IMR-90 (cell line): ENCODE results near the gene RPS2. TPM values are rescaled to one million over a fixed set of nuclear protein-coding genes. Genes with fewer than 3 reads are reported as not detected.

Experiments used
- ATAC-seq: fragments of 200-7000 bp; cut with Tn5 transposase; 2 replicates; pipeline ENCODE4 v1.9.1; 2020; ENCODE audit warnings: low read depth, mild to moderate bottlenecking, moderate library complexity
- BruUV-seq: library from RNA; stranded (reverse); fragments of 400-500 nt; replicated peaks from 2 replicates; lab custom pipeline; 2021; lab: Mats Ljungman, UMichigan
- CTCF ChIA-PET: fragments of 300-600 bp; formaldehyde crosslinking; extraction: SDS; loops from one replicate; lab custom pipeline; 2021; ENCODE audit warnings: antibody characterized with exemption; lab: Yijun Ruan, JAX
- POLR2A ChIA-PET: fragments of 300-600 bp; sonication (Branson Sonifier 250); formaldehyde crosslinking; loops from one replicate; lab custom pipeline; 2022; ENCODE audit warnings: antibody characterized with exemption; ENCODE audit not compliant: unreplicated experiment; lab: Charles Lee
- DNase-seq: peaks from one replicate; pipeline ENCODE4 v3.0.0; 2013
- H2AFZ ChIP-seq: replicated peaks from 2 replicates; pipeline ENCODE3; 2013; ENCODE audit warnings: low read length, mild to moderate bottlenecking; ENCODE audit not compliant: poor library complexity
- H2AK5ac ChIP-seq: 2 replicates; pipeline ENCODE4 v1.6.1; 2013; ENCODE audit warnings: low read depth, low read length, inconsistent platforms
- H2AK9ac ChIP-seq: replicated peaks from 2 replicates; pipeline ENCODE3; 2013; ENCODE audit warnings: mild to moderate bottlenecking, low read depth, low read length, moderate library complexity; ENCODE audit not compliant: poor library complexity
- H2BK120ac ChIP-seq: 2 replicates; pipeline ENCODE4 v1.6.1; 2013; ENCODE audit warnings: low read depth, low read length, inconsistent platforms
- H2BK15ac ChIP-seq: 3 replicates; pipeline ENCODE4 v1.6.1; 2013; ENCODE audit warnings: low read depth, low read length, inconsistent platforms
- H2BK20ac ChIP-seq: 2 replicates; pipeline ENCODE4 v1.6.1; 2013; ENCODE audit warnings: low read depth, mild to moderate bottlenecking, inconsistent platforms, low read length, moderate library complexity
- H2BK5ac ChIP-seq: 2 replicates; pipeline ENCODE4 v1.6.1; 2013; ENCODE audit warnings: mild to moderate bottlenecking, low read depth, low read length, inconsistent platforms; ENCODE audit not compliant: poor library complexity, severe bottlenecking
- H3K14ac ChIP-seq: replicated peaks from 2 replicates; pipeline ENCODE4 v1.6.1; 2013; ENCODE audit warnings: low read depth, low read length, inconsistent platforms
- H3K18ac ChIP-seq: 2 replicates; pipeline ENCODE4 v1.6.1; 2013; ENCODE audit warnings: low read depth, low read length, control low read depth
- H3K23ac ChIP-seq: 2 replicates; pipeline ENCODE4 v1.6.1; 2013; ENCODE audit warnings: low read depth, low read length, inconsistent platforms
- H3K27ac ChIP-seq: 2 replicates; pipeline ENCODE4 v1.5.1; 2013; ENCODE audit warnings: mild to moderate bottlenecking, control low read depth, low read length; ENCODE audit not compliant: insufficient read depth
- H3K27me3 ChIP-seq: 2 replicates; pipeline ENCODE4 v1.6.1; 2013; ENCODE audit warnings: low read length; ENCODE audit not compliant: control insufficient read depth, insufficient read depth
- H3K36me3 ChIP-seq: 2 replicates; pipeline ENCODE4 v1.6.1; 2013; ENCODE audit warnings: low read length, mixed read lengths; ENCODE audit not compliant: control insufficient read depth, insufficient read depth
- H3K4ac ChIP-seq: 2 replicates; pipeline ENCODE4 v1.6.1; 2013; ENCODE audit warnings: low read depth, low read length, inconsistent platforms
- H3K4me1 ChIP-seq: 2 replicates; pipeline ENCODE4 v1.6.1; 2013; ENCODE audit warnings: low read length, mixed read lengths; ENCODE audit not compliant: control insufficient read depth, insufficient read depth
- H3K4me2 ChIP-seq: 2 replicates; pipeline ENCODE4 v1.6.1; 2013; ENCODE audit warnings: low read depth, mild to moderate bottlenecking, control low read depth, low read length, moderate library complexity
- H3K4me3 ChIP-seq: 2 replicates; pipeline ENCODE4 v1.5.1; 2013; ENCODE audit warnings: low read depth, mild to moderate bottlenecking, control low read depth, low read length, moderate library complexity; ENCODE audit not compliant: insufficient read depth
- H3K56ac ChIP-seq: 2 replicates; pipeline ENCODE4 v1.6.1; 2013; ENCODE audit warnings: low read length, inconsistent platforms; ENCODE audit not compliant: insufficient read depth; ENCODE audit errors: extremely low read depth
- H3K79me1 ChIP-seq, 2 experiments: 2 replicates each; pipeline ENCODE4 v1.6.1; 2013; ENCODE audit warnings: low read length in 2 of 2, inconsistent platforms in 1 of 2, low read depth in 1 of 2
- H3K9ac ChIP-seq: 2 replicates; pipeline ENCODE4 v1.6.1; 2013; ENCODE audit warnings: low read depth, low read length, control low read depth
- H3K9me1 ChIP-seq: 2 replicates; pipeline ENCODE4 v1.6.1; 2013; ENCODE audit warnings: low read length, inconsistent platforms; ENCODE audit not compliant: insufficient read depth
- H3K9me3 ChIP-seq: 2 replicates; pipeline ENCODE4 v1.6.1; 2013; ENCODE audit warnings: low read length; ENCODE audit not compliant: control insufficient read depth, insufficient read depth
- H4K20me1 ChIP-seq: 2 replicates; pipeline ENCODE4 v1.6.1; 2013; ENCODE audit warnings: low read length, inconsistent platforms; ENCODE audit not compliant: insufficient read depth
- H4K5ac ChIP-seq: 2 replicates; pipeline ENCODE4 v1.6.1; 2013; ENCODE audit warnings: mild to moderate bottlenecking, low read depth, low read length, control low read depth
- H4K8ac ChIP-seq, 2 experiments: 2 replicates each; pipeline ENCODE4 v1.6.1; 2013; ENCODE audit warnings: low read depth in 2 of 2, low read length in 2 of 2, control low read depth in 1 of 2, inconsistent platforms in 1 of 2
- H4K91ac ChIP-seq: 2 replicates; pipeline ENCODE4 v1.6.1; 2013; ENCODE audit warnings: low read depth, low read length, inconsistent platforms; ENCODE audit not compliant: insufficient read depth
- BHLHE40 ChIP-seq: fragments of 150-350 bp; IDR thresholded peaks from 2 replicates; pipeline ENCODE4 v1.6.1; 2016; ENCODE audit warnings: mild to moderate bottlenecking, low read depth, low read length
- CHD1 ChIP-seq: IDR thresholded peaks from 2 replicates; pipeline ENCODE4 v1.6.1; 2012; ENCODE audit warnings: low read depth, low read length, improper control_type of control experiment
- ELK1 ChIP-seq: fragments of 150-350 bp; IDR thresholded peaks from 2 replicates; pipeline ENCODE4 v1.6.1; 2016; ENCODE audit warnings: low read depth, mild to moderate bottlenecking, low read length, moderate library complexity, borderline replicate concordance
- FOS ChIP-seq: fragments of 150-350 bp; IDR thresholded peaks from 2 replicates; pipeline ENCODE4 v1.6.1; 2016; ENCODE audit warnings: low read depth, low read length
- MAFK ChIP-seq: IDR thresholded peaks from 2 replicates; pipeline ENCODE4 v1.6.1; 2012; ENCODE audit warnings: low read depth, low read length, improper control_type of control experiment
- MAZ ChIP-seq: IDR thresholded peaks from 2 replicates; pipeline ENCODE4 v1.6.1; 2012; ENCODE audit warnings: low read depth, mild to moderate bottlenecking, low read length, improper control_type of control experiment, moderate library complexity, borderline replicate concordance
- MXI1 ChIP-seq: IDR thresholded peaks from 2 replicates; pipeline ENCODE4 v1.6.1; 2012; ENCODE audit warnings: low read depth, mild to moderate bottlenecking, low read length, moderate library complexity, borderline replicate concordance
- NFE2L2 ChIP-seq: fragments of 150-350 bp; IDR thresholded peaks from 2 replicates; pipeline ENCODE4 v1.6.1; 2016; ENCODE audit warnings: low read depth, mild to moderate bottlenecking, low read length
- POLR2A ChIP-seq: IDR thresholded peaks from 2 replicates; pipeline ENCODE4 v1.6.1; 2012; ENCODE audit warnings: mild to moderate bottlenecking, low read depth, low read length
- RAD21 ChIP-seq: IDR thresholded peaks from 2 replicates; pipeline ENCODE4 v1.6.1; 2012; ENCODE audit warnings: low read length, improper control_type of control experiment
- RCOR1 ChIP-seq: IDR thresholded peaks from 2 replicates; pipeline ENCODE4 v1.6.1; 2012; ENCODE audit warnings: mild to moderate bottlenecking, low read length, improper control_type of control experiment; ENCODE audit not compliant: insufficient replicate concordance
- RFX5 ChIP-seq: IDR thresholded peaks from 2 replicates; pipeline ENCODE4 v1.8.0; 2012; ENCODE audit warnings: low read depth, mild to moderate bottlenecking, low read length, moderate library complexity
- SMC3 ChIP-seq: fragments of 150-350 bp; IDR thresholded peaks from 2 replicates; pipeline ENCODE4 v1.6.1; 2016; ENCODE audit warnings: low read depth, mild to moderate bottlenecking, antibody characterized with exemption, low read length, moderate library complexity
- USF2 ChIP-seq: fragments of 150-350 bp; IDR thresholded peaks from 2 replicates; pipeline ENCODE4 v1.6.1; 2017; ENCODE audit warnings: mild to moderate bottlenecking, antibody characterized with exemption, low read length, low read depth
- WGBS, 2 experiments: methylation state at CpG; one replicate each; pipeline versions ENCODE4 v1.1.5 to v1.1.7; 2013; ENCODE audit warnings: missing lambda C conversion rate in 2 of 2; ENCODE audit not compliant: insufficient read length in 1 of 2; ENCODE audit errors: extremely low coverage in 2 of 2; 5-methylcytosine and 5-hydroxymethylcytosine counted together
- dilution Hi-C: fragments of 300-500 bp; cut with HindIII; formaldehyde crosslinking; loops from one replicate; pipeline ENCODE4 v1.14.3; 2018; ENCODE audit warnings: low sequenced_read_pairs; ENCODE audit not compliant: unreplicated experiment
- in situ Hi-C: fragments of 300-500 bp; cut with MboI; formaldehyde crosslinking; loops from 3 replicates; pipeline ENCODE4 v1.14.3; 2019; ENCODE audit warnings: low sequenced_read_pairs, inconsistent platforms, mixed read lengths
- intact Hi-C: fragments of 100-400 bp; cut with micrococcal nuclease; formaldehyde crosslinking; loops from 2 replicates; pipeline ENCODE4 v1.10.0; 2022
- polyA plus RNA-seq, 3 experiments: library from polyadenylated mRNA; depleted of rRNA; stranded (reverse); fragments of >200 nt; gene quantifications; 2 replicates each; pipeline ENCODE4 v1.2.3, GENCODE V29; 2012; ENCODE audit warnings: low replicate concordance in 1 of 3
- total RNA-seq: library from RNA; depleted of rRNA; stranded (reverse); fragments of >200 nt; gene quantifications from 2 replicates; pipeline ENCODE4 v1.2.3, GENCODE V29; 2012
- TF ChIP-seq, protein P1 (sequence below): conservative IDR thresholded peaks from 2 replicates; pipeline ENCODE4 v1.5.1; 2012; ENCODE audit warnings: mild to moderate bottlenecking, low read depth, low read length, improper control_type of control experiment

RPS2 gene
- total and polyA plus RNA-seq, 2 of the 4 experiments (the other 2 are of a cell fraction) = 2,703 to 6,941 TPM

DNA sequence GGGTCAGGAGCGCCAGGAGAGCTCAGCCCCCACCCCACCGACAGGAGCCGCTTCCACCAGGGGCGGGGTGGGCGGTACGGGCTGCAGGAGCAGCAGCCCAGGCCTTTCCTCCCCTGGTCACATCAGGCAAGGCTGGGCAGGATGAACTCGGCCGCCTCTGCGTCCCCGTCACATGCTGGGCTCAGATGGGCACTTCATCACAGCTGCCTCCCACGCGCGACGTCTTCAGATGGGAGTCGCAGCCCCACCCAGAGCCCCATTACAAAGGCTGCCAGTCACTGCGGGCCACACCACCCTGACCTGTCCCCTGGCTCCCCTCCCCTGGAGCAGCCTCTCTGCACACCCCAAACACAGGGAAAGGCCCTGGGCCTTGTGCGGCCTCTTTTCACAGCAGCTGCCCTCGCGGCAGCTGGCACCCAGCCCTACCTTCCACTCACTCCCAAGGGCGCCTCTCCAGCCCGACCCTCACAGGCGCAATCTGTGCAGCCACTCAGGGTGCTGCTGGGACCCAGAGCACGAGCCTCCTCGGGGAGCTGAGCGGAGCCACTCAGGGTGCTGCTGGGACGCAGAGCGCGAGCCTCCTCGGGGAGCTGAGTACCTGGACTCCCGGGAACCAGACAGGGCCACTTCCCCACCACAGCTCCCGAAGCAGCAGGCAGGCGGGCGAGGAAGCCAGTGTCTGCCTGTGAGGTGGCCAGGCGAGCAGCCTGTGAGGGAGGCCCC is 40.3 kb upstream of the RPS2 start:
- ChIA-PET CTCF (interaction anchor here (1.3 to 1.7 kb wide), 2 partner anchors 9 to 23 kb away, joined by 5 to 8 read pairs; no protein-coding TSS in a partner anchor), POLR2A (no interaction called here)
- H2BK5ac ChIP-seq = no peak overlapping the region
- no peak overlapping the region for H3K4me3 ChIP-seq
- H4K91ac ChIP-seq = no peak overlapping the region
- BruUV-seq = no TSS peak
- intact Hi-C loops (loop anchor here (5.0 kb wide), 1 partner anchor 137 kb away; no protein-coding TSS in a partner anchor), dilution Hi-C loops (no loop called here), in situ Hi-C loops (no loop called here)
- no peak overlapping the region; the same call in 1 of the 2 replicates for H3K4ac ChIP-seq
- H3K23ac ChIP-seq = no peak overlapping the region
- TF ChIP-seq BHLHE40 (no peak), SMC3 (no peak), MAZ (no peak), MAFK (no peak), ELK1 (no peak), RAD21 (no peak), USF2 (no peak), NFE2L2 (no peak), MXI1 (no peak), RFX5 (no peak), CHD1 (no peak), FOS (no peak), POLR2A (no peak), RCOR1 (no peak)
- TF ChIP-seq, protein P1, sequence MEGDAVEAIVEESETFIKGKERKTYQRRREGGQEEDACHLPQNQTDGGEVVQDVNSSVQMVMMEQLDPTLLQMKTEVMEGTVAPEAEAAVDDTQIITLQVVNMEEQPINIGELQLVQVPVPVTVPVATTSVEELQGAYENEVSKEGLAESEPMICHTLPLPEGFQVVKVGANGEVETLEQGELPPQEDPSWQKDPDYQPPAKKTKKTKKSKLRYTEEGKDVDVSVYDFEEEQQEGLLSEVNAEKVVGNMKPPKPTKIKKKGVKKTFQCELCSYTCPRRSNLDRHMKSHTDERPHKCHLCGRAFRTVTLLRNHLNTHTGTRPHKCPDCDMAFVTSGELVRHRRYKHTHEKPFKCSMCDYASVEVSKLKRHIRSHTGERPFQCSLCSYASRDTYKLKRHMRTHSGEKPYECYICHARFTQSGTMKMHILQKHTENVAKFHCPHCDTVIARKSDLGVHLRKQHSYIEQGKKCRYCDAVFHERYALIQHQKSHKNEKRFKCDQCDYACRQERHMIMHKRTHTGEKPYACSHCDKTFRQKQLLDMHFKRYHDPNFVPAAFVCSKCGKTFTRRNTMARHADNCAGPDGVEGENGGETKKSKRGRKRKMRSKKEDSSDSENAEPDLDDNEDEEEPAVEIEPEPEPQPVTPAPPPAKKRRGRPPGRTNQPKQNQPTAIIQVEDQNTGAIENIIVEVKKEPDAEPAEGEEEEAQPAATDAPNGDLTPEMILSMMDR = no peak
- DNase-seq (no peak), ATAC-seq (no peak)
- H3K27me3 ChIP-seq = no peaks in the 10 kb centered on the region
- no peak overlapping the region for H2BK20ac ChIP-seq
- peaks cover 79% of the 10 kb centered on the region for H4K20me1 ChIP-seq
- H4K5ac ChIP-seq = no peak overlapping the region
- H2BK15ac ChIP-seq = no peak overlapping the region
- peaks cover 12 to 86% of the 10 kb centered on the region in 2 experiments; a peak in 3 of 4 replicates for H3K79me1 ChIP-seq
- no peak overlapping the region for H3K27ac ChIP-seq
- H3K4me1 ChIP-seq = peaks cover 21% of the 10 kb centered on the region
- no peak overlapping the region for H2AK5ac ChIP-seq
- no peak overlapping the region for H3K56ac ChIP-seq
- no peak overlapping the region for H4K8ac ChIP-seq
- H3K4me2 ChIP-seq = no peak overlapping the region
- H3K14ac ChIP-seq = no peak overlapping the region
- H3K9me3 ChIP-seq = no peaks in the 10 kb centered on the region
- H3K18ac ChIP-seq = no peak overlapping the region
- no peak overlapping the region for H3K9ac ChIP-seq
- no peak overlapping the region for H2BK120ac ChIP-seq
- peak overlapping the region; percentile 68 for H2AK9ac ChIP-seq
- peak overlapping the region; percentile 15 for H2AFZ ChIP-seq
- WGBS, 2 experiments = 93% methylated on average over 15 of the region's 34 CpGs; no CpG with 5 or more reads in 1 of the 2 experiments
- peaks cover 8% of the 10 kb centered on the region; the same call in 1 of the 2 replicates for H3K9me1 ChIP-seq
- peaks cover 41% of the 10 kb centered on the region for H3K36me3 ChIP-seq
